Measurements from ENCODE around the gene PHLDA2. TPM values are rescaled to one million over a fixed set of nuclear protein-coding genes. Genes with fewer than 3 reads are reported as not detected.

The PHLDA2 gene
- total and polyA plus RNA-seq, 8 donors = 3.1 to 34.2 (median 25.5) TPM; not detected in 3

GRCh38 chr11:2924821-2925675 lies 4.2 kb downstream of the PHLDA2 start:
- H3K4me1 ChIP-seq = peaks cover 23 to 47% (median 38%) of the 10 kb centered on the region in 4 donors
- WGBS, 5 donors = 83 to 89% (median 85%) methylated on average over 16 to 30 of the region's 30 CpGs

GRCh38 chr11:2924381-2924780 lies 4.8 kb downstream of the PHLDA2 start:
- peak overlapping the region in 3 of 5 donors; percentile 8 to 42 (median 18) for H3K27ac ChIP-seq

More at GRCh38 chr11:2924821-2925675, 4.2 kb downstream of the PHLDA2 start:
- H3K9me3 ChIP-seq = no peaks in the 10 kb centered on the region
- intact Hi-C loops (cut with DNase I; ENCODE audit: low total_unique reads) = no loop called here
- no peaks in the 10 kb centered on the region for H3K36me3 ChIP-seq
- no peak overlapping the region for H3K4me3 ChIP-seq
- no peak for TF ChIP-seq POLR2A (IDR thresholded peaks at IDR 0.05)
- peak overlapping the region in 3 of 5 donors; percentile 8 to 42 (median 18) for H3K27ac ChIP-seq
- DNase-seq = no peak
- H3K27me3 ChIP-seq = peaks cover 0 to 39% (median 12%) of the 10 kb centered on the region in 3 donors

GRCh38 chr11:2923446-2924375 lies 5.5 kb downstream of the PHLDA2 start:
- Histone ChIP-seq H3K27ac (peak overlapping the region in 1 of 5 donors; percentile 24), H3K36me3 (no peaks in the 10 kb centered on the region), H3K4me3 (no peak overlapping the region), H3K9me3 (no peaks in the 10 kb centered on the region), H3K27me3 (peaks cover 0 to 25% (median 4%) of the 10 kb centered on the region in 3 donors), H3K4me1 (peaks cover 10 to 34% (median 24%) of the 10 kb centered on the region in 4 donors)
- DNase-seq = no peak
- intact Hi-C loops (cut with DNase I; ENCODE audit: low total_unique reads) = no loop called here
- WGBS, 5 donors = 69 to 92% (median 81%) methylated on average over 8 to 22 of the region's 22 CpGs
- no peak for TF ChIP-seq POLR2A (IDR thresholded peaks at IDR 0.05)
- TF ChIP-seq CTCF (IDR thresholded peaks at IDR 0.05) = no peak
- TF ChIP-seq EP300 (IDR thresholded peaks at IDR 0.05) = no peak
- TF ChIP-seq POLR2AphosphoS5 (IDR thresholded peaks at IDR 0.05) = no peak

More at GRCh38 chr11:2924381-2924780, 4.8 kb downstream of the PHLDA2 start:
- intact Hi-C loops (cut with DNase I; ENCODE audit: low total_unique reads) = no loop called here
- 41 to 88% (median 60%) methylated on average over 7 to 10 of the region's 10 CpGs for WGBS, 5 donors
- Histone ChIP-seq H3K4me1 (peaks cover 17 to 41% (median 31%) of the 10 kb centered on the region in 4 donors), H3K9me3 (no peaks in the 10 kb centered on the region), H3K27me3 (peaks cover 0 to 32% (median 10%) of the 10 kb centered on the region in 3 donors), H3K36me3 (no peaks in the 10 kb centered on the region), H3K4me3 (no peak overlapping the region)
- DNase-seq = peak in 1 of 2 donors; percentile 77
- peak in 1 of 3 donors; percentile 27 for TF ChIP-seq POLR2AphosphoS5 (IDR thresholded peaks at IDR 0.05)
- no peak for TF ChIP-seq POLR2A (IDR thresholded peaks at IDR 0.05)
- no peak for TF ChIP-seq EP300 (IDR thresholded peaks at IDR 0.05)
- TF ChIP-seq CTCF (IDR thresholded peaks at IDR 0.05) = no peak

GRCh38 chr11:2922655-2923054 lies 6.6 kb downstream of the PHLDA2 start:
- TF ChIP-seq POLR2A (IDR thresholded peaks at IDR 0.05) = no peak
- TF ChIP-seq EP300 (IDR thresholded peaks at IDR 0.05) = no peak
- TF ChIP-seq CTCF (IDR thresholded peaks at IDR 0.05) = no peak
- TF ChIP-seq POLR2AphosphoS5 (IDR thresholded peaks at IDR 0.05) = no peak
- H3K4me1 ChIP-seq = peaks cover 0 to 23% (median 14%) of the 10 kb centered on the region in 4 donors
- intact Hi-C loops (cut with DNase I; ENCODE audit: low total_unique reads) = no loop called here
- 65 to 88% (median 78%) methylated on average over 2 to 3 of the region's 3 CpGs for WGBS, 5 donors
- H3K27me3 ChIP-seq = peaks cover 0 to 15% (median 0%) of the 10 kb centered on the region in 3 donors
- DNase-seq = no peak
- no peaks in the 10 kb centered on the region for H3K36me3 ChIP-seq
- no peak overlapping the region for H3K4me3 ChIP-seq
- no peaks in the 10 kb centered on the region for H3K9me3 ChIP-seq
- no peak overlapping the region for H3K27ac ChIP-seq
